PC-9 (cell line): ENCODE measurements around the gene TTC39B. TPM values are rescaled to one million over a fixed set of nuclear protein-coding genes. Genes with fewer than 3 reads are reported as not detected.

Experiments used
- BruUV-seq: library from RNA; stranded (reverse); fragments of 400-500 nt; replicated peaks from 2 replicates; lab custom pipeline; 2021; lab: Mats Ljungman, UMichigan
- CTCF ChIA-PET: fragments of 300-600 bp; sonication (Branson Sonifier 250); formaldehyde crosslinking; loops from one replicate; lab custom pipeline; 2022; ENCODE audit warnings: antibody characterized with exemption; lab: Charles Lee
- POLR2A ChIA-PET: fragments of 300-600 bp; sonication (Branson Sonifier 250); formaldehyde crosslinking; loops from one replicate; lab custom pipeline; 2022; ENCODE audit warnings: antibody characterized with exemption; ENCODE audit not compliant: unreplicated experiment; lab: Charles Lee
- DNase-seq, 2 experiments: peaks; one replicate each; pipeline versions ENCODE4 v3.0.0 to v3.0.0-alpha.2; 2015 to 2022; ENCODE audit warnings: mixed read lengths in 1 of 2
- H2AFZ ChIP-seq: fragments of 200-600 bp; sonication (generic); 2 replicates; pipeline ENCODE4 v1.8.1; 2017; ENCODE audit warnings: antibody characterized with exemption
- H3F3A ChIP-seq: fragments of 200-600 bp; sonication (generic); 2 replicates; pipeline ENCODE4 v1.8.1; 2017; ENCODE audit warnings: antibody characterized with exemption, mild to moderate bottlenecking, low read depth; ENCODE audit not compliant: insufficient read depth
- H3K27ac ChIP-seq: fragments of 200-600 bp; sonication (generic); 2 replicates; pipeline ENCODE4 v1.6.1; 2016; ENCODE audit warnings: mixed run types
- H3K27me3 ChIP-seq: fragments of 200-600 bp; sonication (generic); 2 replicates; pipeline ENCODE4 v1.6.1; 2016; ENCODE audit warnings: low read depth, mixed run types; ENCODE audit not compliant: insufficient read depth
- H3K36me3 ChIP-seq: fragments of 200-600 bp; sonication (generic); 2 replicates; pipeline ENCODE4 v1.6.1; 2016; ENCODE audit warnings: low read depth, mixed run types
- H3K4me1 ChIP-seq: fragments of 200-600 bp; sonication (generic); replicated peaks from 2 replicates; pipeline ENCODE4 v1.6.1; 2016; ENCODE audit warnings: mixed run types; ENCODE audit not compliant: insufficient read depth
- H3K4me2 ChIP-seq: fragments of 200-600 bp; sonication (generic); 2 replicates; pipeline ENCODE4 v1.6.1; 2017; ENCODE audit warnings: mixed run types
- H3K4me3 ChIP-seq: fragments of 200-600 bp; sonication (generic); 2 replicates; pipeline ENCODE4 v1.6.1; 2016; ENCODE audit warnings: mixed run types
- H3K79me2 ChIP-seq: fragments of 200-600 bp; sonication (generic); 2 replicates; pipeline ENCODE4 v1.6.1; 2017; ENCODE audit warnings: low read depth, mixed run types
- H3K9me2 ChIP-seq: fragments of 200-600 bp; sonication (generic); 2 replicates; pipeline ENCODE4 v1.8.1; 2017; ENCODE audit warnings: mild to moderate bottlenecking; ENCODE audit not compliant: insufficient read depth
- H3K9me3 ChIP-seq: fragments of 200-600 bp; sonication (generic); 2 replicates; pipeline ENCODE4 v1.8.1; 2016; ENCODE audit warnings: low read depth; ENCODE audit not compliant: insufficient read depth
- H4K20me1 ChIP-seq: fragments of 200-600 bp; sonication (generic); 2 replicates; pipeline ENCODE4 v1.8.1; 2017; ENCODE audit not compliant: insufficient read depth
- EZH2 ChIP-seq: fragments of 200-600 bp; sonication (generic); IDR thresholded peaks from 2 replicates; pipeline ENCODE4 v1.8.0; 2017; ENCODE audit warnings: antibody characterized with exemption, low read depth
- intact Hi-C: fragments of 100-400 bp; cut with micrococcal nuclease; formaldehyde crosslinking; loops from one replicate; pipeline ENCODE4 v1.10.0; 2022; ENCODE audit not compliant: unreplicated experiment
- total RNA-seq: library from RNA; stranded (reverse); gene quantifications from 2 replicates; pipeline ENCODE4 v1.2.3, GENCODE V29; 2021
- TF ChIP-seq, protein P1 (sequence below): fragments of 200-600 bp; sonication (generic); conservative IDR thresholded peaks from 2 replicates; pipeline ENCODE4 v1.6.1; 2017; ENCODE audit warnings: mixed run types, antibody characterized with exemption, mild to moderate bottlenecking, moderate library complexity

The TTC39B gene
- total RNA-seq, 1 experiment from 2014 or later = 8.8 TPM

DNA sequence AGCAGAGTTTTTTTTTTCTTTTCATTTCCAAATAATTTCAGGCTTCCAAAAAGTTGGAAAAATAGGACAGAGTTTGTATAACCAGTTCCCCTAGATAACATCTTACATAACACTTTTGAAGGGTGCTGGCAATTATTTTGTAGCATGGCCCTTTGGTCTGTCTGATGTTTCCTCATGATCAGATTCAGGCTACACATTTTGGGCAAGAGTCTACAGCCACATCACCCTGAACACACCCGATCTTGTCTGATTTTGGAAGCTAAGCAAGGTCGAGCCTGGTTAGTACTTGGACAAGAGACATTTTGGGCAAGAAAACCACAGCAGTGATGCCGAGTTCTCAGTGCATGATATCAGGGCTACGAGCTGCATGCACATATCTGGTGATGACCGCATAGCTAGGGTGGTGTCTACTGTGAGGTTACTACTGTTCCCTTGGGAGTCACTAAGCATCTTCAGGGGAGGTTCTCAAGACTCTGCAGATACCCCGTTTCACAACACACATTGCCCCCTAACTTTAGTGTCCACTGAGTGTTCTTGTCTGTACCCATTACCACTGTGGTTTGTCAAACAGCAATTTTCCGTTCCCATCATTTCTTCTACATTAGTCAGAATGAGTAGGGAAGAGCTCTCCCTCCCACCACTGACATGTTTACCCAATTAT is 86.2 kb downstream of the TTC39B start:
- Histone ChIP-seq H2AFZ (no peak overlapping the region), H3K4me2 (no peak overlapping the region), H3K4me3 (no peak overlapping the region), H3K9me3 (no peaks in the 10 kb centered on the region), H3K79me2 (no peaks in the 10 kb centered on the region), H3K27ac (no peak overlapping the region), H3F3A (no peaks in the 10 kb centered on the region), H3K9me2 (no peaks in the 10 kb centered on the region), H3K4me1 (no peaks in the 10 kb centered on the region), H3K36me3 (no peaks in the 10 kb centered on the region), H3K27me3 (no peaks in the 10 kb centered on the region), H4K20me1 (no peaks in the 10 kb centered on the region)
- ChIA-PET POLR2A (interaction anchor here (0.7 kb wide), 1 partner anchor 10 kb away, joined by 3 read pairs; no protein-coding TSS in a partner anchor), CTCF (no interaction called here)
- no TSS peak for BruUV-seq
- intact Hi-C loops = no loop called here
- no peak for TF ChIP-seq EZH2
- TF ChIP-seq, protein P1, sequence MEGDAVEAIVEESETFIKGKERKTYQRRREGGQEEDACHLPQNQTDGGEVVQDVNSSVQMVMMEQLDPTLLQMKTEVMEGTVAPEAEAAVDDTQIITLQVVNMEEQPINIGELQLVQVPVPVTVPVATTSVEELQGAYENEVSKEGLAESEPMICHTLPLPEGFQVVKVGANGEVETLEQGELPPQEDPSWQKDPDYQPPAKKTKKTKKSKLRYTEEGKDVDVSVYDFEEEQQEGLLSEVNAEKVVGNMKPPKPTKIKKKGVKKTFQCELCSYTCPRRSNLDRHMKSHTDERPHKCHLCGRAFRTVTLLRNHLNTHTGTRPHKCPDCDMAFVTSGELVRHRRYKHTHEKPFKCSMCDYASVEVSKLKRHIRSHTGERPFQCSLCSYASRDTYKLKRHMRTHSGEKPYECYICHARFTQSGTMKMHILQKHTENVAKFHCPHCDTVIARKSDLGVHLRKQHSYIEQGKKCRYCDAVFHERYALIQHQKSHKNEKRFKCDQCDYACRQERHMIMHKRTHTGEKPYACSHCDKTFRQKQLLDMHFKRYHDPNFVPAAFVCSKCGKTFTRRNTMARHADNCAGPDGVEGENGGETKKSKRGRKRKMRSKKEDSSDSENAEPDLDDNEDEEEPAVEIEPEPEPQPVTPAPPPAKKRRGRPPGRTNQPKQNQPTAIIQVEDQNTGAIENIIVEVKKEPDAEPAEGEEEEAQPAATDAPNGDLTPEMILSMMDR = no peak
- DNase-seq = no peak

DNA sequence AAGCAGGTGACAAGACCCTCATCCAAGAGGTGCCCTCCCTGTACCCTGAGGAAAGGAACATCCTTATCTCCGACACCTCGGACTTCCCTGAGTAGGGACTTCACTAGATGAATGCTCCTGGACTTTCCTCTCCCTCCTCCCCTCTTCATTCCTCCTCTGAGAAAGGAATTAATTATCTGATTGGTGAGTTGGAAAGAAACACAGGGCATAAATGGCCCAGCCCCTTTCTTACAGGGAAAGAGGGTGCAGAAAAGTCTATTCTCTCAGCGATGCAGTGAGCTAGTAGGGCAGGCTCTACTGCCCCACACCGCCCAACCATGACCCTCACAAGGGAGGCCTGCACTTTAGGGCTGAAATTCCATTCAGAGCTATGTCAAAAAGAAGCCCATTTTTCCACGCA is 87.5 kb downstream of the TTC39B start:
- no peak overlapping the region for H3K4me2 ChIP-seq
- POLR2A ChIA-PET = interaction anchor here (0.6 kb wide), 2 partner anchors 338 to 1871 kb away, joined by 3 to 5 read pairs; no protein-coding TSS in a partner anchor
- no peak overlapping the region for H3K27ac ChIP-seq
- no peaks in the 10 kb centered on the region for H3K27me3 ChIP-seq
- intact Hi-C loops = no loop called here
- no peaks in the 10 kb centered on the region for H4K20me1 ChIP-seq
- CTCF ChIA-PET = no interaction called here
- no TSS peak for BruUV-seq
- no peak overlapping the region for H3K4me3 ChIP-seq
- H3K4me1 ChIP-seq = no peaks in the 10 kb centered on the region
- no peaks in the 10 kb centered on the region for H3K79me2 ChIP-seq
- H3K9me3 ChIP-seq = no peaks in the 10 kb centered on the region
- no peaks in the 10 kb centered on the region for H3K36me3 ChIP-seq
- H3F3A ChIP-seq = no peaks in the 10 kb centered on the region
- H2AFZ ChIP-seq = no peak overlapping the region
- TF ChIP-seq, protein P1 = no peak
- TF ChIP-seq EZH2 = no peak
- H3K9me2 ChIP-seq = no peaks in the 10 kb centered on the region
- DNase-seq = no peak

DNA sequence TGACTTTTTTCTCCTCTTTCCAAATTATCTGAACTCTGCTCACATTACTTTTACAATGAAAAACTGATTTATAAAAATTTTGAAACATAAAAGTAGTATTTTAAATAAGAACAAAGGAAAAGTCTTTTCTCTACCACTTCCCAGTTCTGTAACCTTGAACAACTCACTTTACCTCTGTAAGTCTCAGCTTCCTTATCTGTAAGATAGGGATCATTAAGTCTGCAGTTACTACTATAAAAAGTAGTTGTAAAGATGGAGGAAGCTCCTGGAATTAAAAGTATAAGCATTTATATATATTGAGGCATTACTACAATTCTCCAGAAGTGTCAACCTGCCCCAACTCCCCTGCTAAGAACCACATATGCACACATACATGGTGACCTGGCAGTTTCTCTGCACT is 88.0 kb downstream of the TTC39B start:
- ChIA-PET CTCF (no interaction called here), POLR2A (no interaction called here)
- Histone ChIP-seq H3K36me3 (no peaks in the 10 kb centered on the region), H3K4me3 (no peak overlapping the region), H3K4me2 (no peak overlapping the region), H3K27me3 (no peaks in the 10 kb centered on the region), H3K79me2 (no peaks in the 10 kb centered on the region), H3K4me1 (no peaks in the 10 kb centered on the region), H3K9me3 (no peaks in the 10 kb centered on the region), H2AFZ (no peak overlapping the region), H3F3A (no peaks in the 10 kb centered on the region), H3K9me2 (no peaks in the 10 kb centered on the region), H4K20me1 (no peaks in the 10 kb centered on the region), H3K27ac (no peak overlapping the region)
- BruUV-seq = no TSS peak
- TF ChIP-seq EZH2 = no peak
- TF ChIP-seq, protein P1 = no peak
- intact Hi-C loops = no loop called here
- DNase-seq = no peak
